SK-N-SH (cell line): ENCODE data around the gene SYT17. TPM values are rescaled to one million over a fixed set of nuclear protein-coding genes. Genes with fewer than 3 reads are reported as not detected.
A peak's percentile ranks its signal among the peaks of the same experiment; 100 is the strongest.

Experiments used
- CTCF ChIA-PET: fragments of 300-600, 350-600 bp; formaldehyde crosslinking; extraction: SDS; loops from one replicate; lab custom pipeline; 2021; lab: Yijun Ruan, JAX
- POLR2A ChIA-PET: fragments of 350-600 bp; sonication (Branson Sonifier 250); formaldehyde crosslinking; extraction: SDS; loops from one replicate; lab custom pipeline; 2020; ENCODE audit warnings: antibody characterized with exemption, inconsistent platforms; lab: Yijun Ruan, JAX
- DNase-seq: peaks from one replicate; pipeline ENCODE4 v3.0.0; 2012
- H2AFZ ChIP-seq: fragments of 200-600 bp; sonication (generic); 2 replicates; pipeline ENCODE4 v1.8.1; 2016; ENCODE audit warnings: antibody characterized with exemption, mild to moderate bottlenecking, low read depth
- H3F3A ChIP-seq: fragments of 200-600 bp; sonication (generic); replicated peaks from 2 replicates; pipeline ENCODE3; 2016; ENCODE audit warnings: antibody characterized with exemption, mild to moderate bottlenecking; ENCODE audit not compliant: insufficient read depth
- H3K27ac ChIP-seq, 2 experiments: fragments of 200-500 bp in 1 of 2; fragments of 200-600 bp in 1 of 2; sonication (Bioruptor generic) in 1 of 2; sonication (generic), shearing (Covaris generic) in 1 of 2; 2 replicates each; pipeline versions ENCODE4 v1.5.1 to v1.6.1; 2014 to 2016; ENCODE audit warnings: low read depth in 2 of 2, inconsistent platforms in 1 of 2, low read length in 1 of 2, mild to moderate bottlenecking in 1 of 2, mixed read lengths in 1 of 2
- H3K27me3 ChIP-seq: fragments of 200-600 bp; sonication (generic), shearing (Covaris generic); 2 replicates; pipeline ENCODE4 v1.6.1; 2016; ENCODE audit warnings: mixed run types; ENCODE audit not compliant: insufficient read depth
- H3K36me3 ChIP-seq, 2 experiments: fragments of 200-500 bp in 1 of 2; fragments of 200-600 bp in 1 of 2; sonication (Bioruptor generic) in 1 of 2; sonication (generic) in 1 of 2; replicated peaks in 1 of 2; 2 replicates each; pipeline versions ENCODE3 to v1.5.1; 2014 to 2016; ENCODE audit warnings: low read length in 1 of 2, mild to moderate bottlenecking in 1 of 2; ENCODE audit not compliant: insufficient read depth in 2 of 2, control insufficient read depth in 1 of 2
- H3K4me1 ChIP-seq, 2 experiments: fragments of 200-500 bp in 1 of 2; fragments of 200-600 bp in 1 of 2; sonication (Bioruptor generic) in 1 of 2; sonication (generic), shearing (Covaris generic) in 1 of 2; 2 replicates each; pipeline versions ENCODE4 v1.5.1 to v1.6.1; 2014 to 2016; ENCODE audit warnings: low read depth in 1 of 2, low read length in 1 of 2, mixed run types in 1 of 2; ENCODE audit not compliant: insufficient read depth in 2 of 2, control insufficient read depth in 1 of 2
- H3K4me2 ChIP-seq: fragments of 200-600 bp; sonication (generic), shearing (Covaris generic); 2 replicates; pipeline ENCODE4 v1.6.1; 2017; ENCODE audit warnings: mixed run types
- H3K4me3 ChIP-seq, 2 experiments: fragments of 200-500 bp in 1 of 2; fragments of 200-600 bp in 1 of 2; sonication (Bioruptor generic) in 1 of 2; sonication (generic), shearing (Covaris generic) in 1 of 2; 2 replicates each; pipeline versions ENCODE4 v1.5.1 to v1.8.1; 2014 to 2016; ENCODE audit warnings: low read depth in 2 of 2, inconsistent platforms in 1 of 2, low read length in 1 of 2, mild to moderate bottlenecking in 1 of 2, mixed read lengths in 1 of 2, moderate library complexity in 1 of 2
- H3K79me2 ChIP-seq: fragments of 200-600 bp; sonication (generic); 2 replicates; pipeline ENCODE4 v1.8.1; 2017; ENCODE audit warnings: mild to moderate bottlenecking; ENCODE audit not compliant: insufficient read depth
- H3K9ac ChIP-seq: fragments of 200-600 bp; sonication (generic); 2 replicates; pipeline ENCODE4 v1.6.1; 2017; ENCODE audit warnings: mixed run types
- H3K9me2 ChIP-seq: fragments of 200-600 bp; sonication (generic); 2 replicates; pipeline ENCODE4 v1.6.1; 2017; ENCODE audit warnings: mixed run types
- H3K9me3 ChIP-seq: fragments of 200-600 bp; sonication (generic); 2 replicates; pipeline ENCODE4 v1.6.1; 2017; ENCODE audit warnings: mixed run types, mild to moderate bottlenecking, moderate library complexity
- H4K20me1 ChIP-seq: fragments of 200-600 bp; sonication (generic); 2 replicates; pipeline ENCODE4 v1.6.1; 2017; ENCODE audit warnings: mild to moderate bottlenecking, mixed run types; ENCODE audit not compliant: insufficient read depth
- CTCF ChIP-seq: fragments of 200-600 bp; sonication (generic); IDR thresholded peaks from 2 replicates; pipeline ENCODE4 v1.6.1; 2017; ENCODE audit warnings: antibody characterized with exemption, mild to moderate bottlenecking, moderate library complexity
- ELF1 ChIP-seq: IDR thresholded peaks from 2 replicates; pipeline ENCODE4 v1.4.0; 2012
- EZH2phosphoT487 ChIP-seq: fragments of 200-600 bp; sonication (generic); IDR thresholded peaks from 2 replicates; pipeline ENCODE4 v1.6.1; 2017; ENCODE audit warnings: low read depth, mixed run types, mild to moderate bottlenecking, antibody characterized with exemption, moderate library complexity, borderline replicate concordance
- FOSL2 ChIP-seq: IDR thresholded peaks from 2 replicates; pipeline ENCODE4 v1.4.0; 2012; ENCODE audit warnings: low read depth, mild to moderate bottlenecking, moderate library complexity, borderline replicate concordance
- FOXJ3 ChIP-seq: sonication (generic); formaldehyde crosslinking; IDR thresholded peaks from 2 replicates; pipeline ENCODE4 v1.5.1; 2020; ENCODE audit warnings: mild to moderate bottlenecking, missing genetic modification reagents
- GABPA ChIP-seq: IDR thresholded peaks from 2 replicates; pipeline ENCODE4 v1.4.0; 2012; ENCODE audit warnings: low read depth, mild to moderate bottlenecking
- GATA2 ChIP-seq: sonication (generic); formaldehyde crosslinking; IDR thresholded peaks from 2 replicates; pipeline ENCODE4 v1.5.0; 2020; ENCODE audit warnings: mild to moderate bottlenecking, missing genetic modification reagents
- JUND ChIP-seq: IDR thresholded peaks from 2 replicates; pipeline ENCODE4 v1.4.0; 2012
- MAX ChIP-seq: IDR thresholded peaks from 2 replicates; pipeline ENCODE4 v1.4.0; 2012; ENCODE audit warnings: low read depth
- MEF2A ChIP-seq: IDR thresholded peaks from 2 replicates; pipeline ENCODE4 v1.4.0; 2012; ENCODE audit warnings: low read depth, borderline replicate concordance
- MXI1 ChIP-seq: IDR thresholded peaks from 2 replicates; pipeline ENCODE4 v1.6.1; 2012; ENCODE audit warnings: mild to moderate bottlenecking, low read depth, low read length, improper control_type of control experiment
- NFIC ChIP-seq: IDR thresholded peaks from 2 replicates; pipeline ENCODE4 v1.4.0; 2012; ENCODE audit warnings: borderline replicate concordance
- NRF1 ChIP-seq: IDR thresholded peaks from 2 replicates; pipeline ENCODE4 v1.6.1; 2012; ENCODE audit warnings: low read depth, mild to moderate bottlenecking, low read length
- POLR2AphosphoS5 ChIP-seq: IDR thresholded peaks from 2 replicates; pipeline ENCODE4 v1.6.1; 2012; ENCODE audit warnings: low read depth, low read length
- RAD21 ChIP-seq: IDR thresholded peaks from 2 replicates; pipeline ENCODE4 v1.6.1; 2012; ENCODE audit warnings: mild to moderate bottlenecking, low read length
- RCOR1 ChIP-seq: fragments of 150-350 bp; IDR thresholded peaks from 2 replicates; pipeline ENCODE4 v1.6.1; 2017; ENCODE audit warnings: antibody characterized with exemption, low read length
- RFX5 ChIP-seq: IDR thresholded peaks from 2 replicates; pipeline ENCODE4 v1.6.1; 2012; ENCODE audit warnings: mild to moderate bottlenecking, improper control_type of control experiment, low read length
- SIN3A ChIP-seq: IDR thresholded peaks from 2 replicates; pipeline ENCODE4 v1.6.1; 2012; ENCODE audit warnings: low read depth, mild to moderate bottlenecking, low read length, moderate library complexity, borderline replicate concordance
- SMC3 ChIP-seq: IDR thresholded peaks from 2 replicates; pipeline ENCODE4 v1.6.1; 2012; ENCODE audit warnings: low read depth, low read length, improper control_type of control experiment
- TCF12 ChIP-seq: IDR thresholded peaks from 2 replicates; pipeline ENCODE4 v1.4.0; 2012
- TEAD4 ChIP-seq: IDR thresholded peaks from 2 replicates; pipeline ENCODE4 v1.4.0; 2012; ENCODE audit warnings: mild to moderate bottlenecking, borderline replicate concordance; ENCODE audit not compliant: insufficient read depth
- YY1 ChIP-seq: IDR thresholded peaks from 2 replicates; pipeline ENCODE4 v1.4.0; 2012; ENCODE audit warnings: low read depth, mild to moderate bottlenecking
- WGBS: methylation state at CpG from one replicate; pipeline ENCODE4 v1.1.6; 2017; ENCODE audit warnings: low lambda C conversion rate; 5-methylcytosine and 5-hydroxymethylcytosine counted together
- polyA plus RNA-seq, 3 experiments: library from polyadenylated mRNA; depleted of rRNA; stranded (reverse); fragments of >200 nt; gene quantifications; 2 replicates each; pipeline ENCODE4 v1.2.3, GENCODE V29; 2012

Gene SYT17
- polyA plus RNA-seq, 1 of the 3 experiments (the other 2 are of a cell fraction) = 0.21 TPM

- TF ChIP-seq CTCF = no peak
- no peak for TF ChIP-seq RAD21
- no peak for TF ChIP-seq POLR2AphosphoS5
- TF ChIP-seq YY1 = no peak
- no peak for TF ChIP-seq MEF2A
- TF ChIP-seq NRF1 = no peak
- no peak for TF ChIP-seq GABPA
- TF ChIP-seq SMC3 = no peak
These were observed 37.7 kb upstream of the SYT17 start (continued) for GRCh38 chr16:19130385-19130784.

GRCh38 chr16:19130852-19131824 lies 36.9 kb upstream of the SYT17 start:
- no peaks in the 10 kb centered on the region for H3K79me2 ChIP-seq
- no peak for TF ChIP-seq RFX5
- TF ChIP-seq POLR2AphosphoS5 = peak; percentile 35; the same call in 1 of the 2 replicates
- TF ChIP-seq GABPA = peak; percentile 44; the same call in 1 of the 2 replicates
- TF ChIP-seq FOSL2 = peak; percentile 72
- TF ChIP-seq ELF1 = peak; percentile 57; the same call in 1 of the 2 replicates
- TF ChIP-seq JUND = peak; percentile 59; the same call in 1 of the 2 replicates
- TF ChIP-seq NFIC = peak; percentile 50; the same call in 1 of the 2 replicates
- no peak for TF ChIP-seq MAX
- TF ChIP-seq TCF12 = peak; percentile 67
- peaks cover 4 to 42% of the 10 kb centered on the region in 2 experiments; a peak in 2 of 4 replicates for H3K4me1 ChIP-seq
- H3F3A ChIP-seq = peaks cover 10% of the 10 kb centered on the region
- no peaks in the 10 kb centered on the region for H4K20me1 ChIP-seq
- no peak overlapping the region; a peak in 1 of 4 replicates for H3K4me3 ChIP-seq
- 0 out of 2 replicates have a peak, but pooled peaks cover 3% of the 10 kb centered on the region for H3K9me3 ChIP-seq
- H3K36me3 ChIP-seq = no peaks in the 10 kb centered on the region
- 67% methylated on average over 11 of the region's 11 CpGs for WGBS
- no peaks in the 10 kb centered on the region for H3K9me2 ChIP-seq
- DNase-seq = no peak
- H3K27ac ChIP-seq = peak overlapping the region in 1 of 2 experiments; percentile 58; a peak in 2 of 4 replicates
- no peaks in the 10 kb centered on the region for H3K27me3 ChIP-seq
- H3K4me2 ChIP-seq = peak overlapping the region; percentile 24
- peak overlapping the region; percentile 61 for H2AFZ ChIP-seq
- no peak overlapping the region for H3K9ac ChIP-seq
- POLR2A ChIA-PET = no interaction called here
- CTCF ChIA-PET = no interaction called here

GRCh38 chr16:19131825-19132218 lies 36.2 kb upstream of the SYT17 start:
- H3K9ac ChIP-seq = no peak overlapping the region
- peaks cover 11 to 47% of the 10 kb centered on the region in 2 experiments; a peak in 2 of 4 replicates for H3K4me1 ChIP-seq
- DNase-seq = no peak
- no peak for TF ChIP-seq GATA2 (CRISPR knock-in tag)
- no peak for TF ChIP-seq JUND
- TF ChIP-seq TEAD4 = no peak
- TF ChIP-seq RFX5 = no peak
- TF ChIP-seq RCOR1 = no peak
- TF ChIP-seq MEF2A = no peak
- no peak for TF ChIP-seq MXI1
- TF ChIP-seq SIN3A = no peak
- no peak for TF ChIP-seq CTCF
- TF ChIP-seq NFIC = no peak
- TF ChIP-seq GABPA = no peak
- no peak for TF ChIP-seq FOXJ3 (CRISPR knock-in tag)
- TF ChIP-seq RAD21 = no peak
- TF ChIP-seq EZH2phosphoT487 = no peak

More at GRCh38 chr16:19131825-19132218, 36.2 kb upstream of the SYT17 start:
- CTCF ChIA-PET = no interaction called here
- Histone ChIP-seq H3K4me2 (no peak overlapping the region), H2AFZ (no peak overlapping the region; the same call in 1 of the 2 replicates), H3K27me3 (no peaks in the 10 kb centered on the region), H3K36me3 (no peaks in the 10 kb centered on the region), H3K9me3 (no peaks in the 10 kb centered on the region), H3K9me2 (no peaks in the 10 kb centered on the region), H3F3A (peaks cover 7% of the 10 kb centered on the region), H3K27ac (no peak overlapping the region), H4K20me1 (no peaks in the 10 kb centered on the region), H3K79me2 (no peaks in the 10 kb centered on the region), H3K4me3 (no peak overlapping the region)
- POLR2A ChIA-PET = no interaction called here
